HepG2 (cell line): Measurements from ENCODE around the gene SKIDA1. TPM values are rescaled to one million over a fixed set of nuclear protein-coding genes. Genes with fewer than 3 reads are reported as not detected.

ENCODE experiments used
- CTCF ChIP-seq: sonication (generic); formaldehyde crosslinking; IDR thresholded peaks from 2 replicates; pipeline ENCODE4 v1.5.0; 2020; ENCODE audit warnings: mild to moderate bottlenecking, missing genetic modification reagents, moderate library complexity
- DMAP1 ChIP-seq: IDR thresholded peaks from 2 replicates; pipeline ENCODE4 v1.6.1; 2016
- E2F1 ChIP-seq: sonication (generic); formaldehyde crosslinking; IDR thresholded peaks from 2 replicates; pipeline ENCODE4 v1.5.0; 2020; ENCODE audit warnings: missing genetic modification reagents
- ERF ChIP-seq: IDR thresholded peaks from 2 replicates; pipeline ENCODE4 v1.6.1; 2018; ENCODE audit warnings: missing biosample characterization, missing genetic modification reagents
- HOXA3 ChIP-seq: sonication (generic); formaldehyde crosslinking; IDR thresholded peaks from 2 replicates; pipeline ENCODE4 v1.5.0; 2020; ENCODE audit warnings: missing genetic modification reagents
- HOXD1 ChIP-seq: sonication (generic); formaldehyde crosslinking; IDR thresholded peaks from 2 replicates; pipeline ENCODE4 v1.5.0; 2020; ENCODE audit warnings: missing genetic modification reagents
- MAZ ChIP-seq, 2 experiments: sonication (generic) in 1 of 2; formaldehyde crosslinking in 1 of 2; IDR thresholded peaks; 2 replicates each; pipeline versions ENCODE4 v1.5.0 to v1.6.1; 2012 to 2020; ENCODE audit warnings: low read depth in 2 of 2, mild to moderate bottlenecking in 2 of 2, borderline replicate concordance in 1 of 2, improper control_type of control experiment in 1 of 2, low read length in 1 of 2, missing genetic modification reagents in 1 of 2, moderate library complexity in 1 of 2
- MXD4 ChIP-seq: IDR thresholded peaks from 2 replicates; pipeline ENCODE4 v1.6.1; 2016; ENCODE audit warnings: mild to moderate bottlenecking, missing biosample characterization, missing genetic modification reagents
- PHF8 ChIP-seq: sonication (generic); formaldehyde crosslinking; IDR thresholded peaks from 2 replicates; pipeline ENCODE4 v1.5.0; 2020; ENCODE audit warnings: missing genetic modification reagents
- PRMT3 ChIP-seq: sonication (generic); formaldehyde crosslinking; IDR thresholded peaks from 2 replicates; pipeline ENCODE4 v1.8.1; 2022; ENCODE audit warnings: low read depth, mild to moderate bottlenecking, moderate library complexity, missing genetic modification reagents, borderline replicate concordance
- SKIL ChIP-seq: sonication (generic); formaldehyde crosslinking; IDR thresholded peaks from 2 replicates; pipeline ENCODE4 v1.8.0; 2022; ENCODE audit warnings: missing genetic modification reagents, mild to moderate bottlenecking, moderate library complexity, borderline replicate concordance
- TFDP1 ChIP-seq: IDR thresholded peaks from 2 replicates; pipeline ENCODE4 v1.6.1; 2016; ENCODE audit warnings: missing compliant biosample characterization, missing genetic modification reagents, borderline replicate concordance
- ZBTB14 ChIP-seq: sonication (generic); formaldehyde crosslinking; IDR thresholded peaks from 2 replicates; pipeline ENCODE4 v1.4.0; 2020; ENCODE audit warnings: missing genetic modification reagents
- ZGPAT ChIP-seq: IDR thresholded peaks from 2 replicates; pipeline ENCODE4 v1.6.1; 2016; ENCODE audit warnings: mild to moderate bottlenecking
- ZNF234 ChIP-seq: sonication (generic); formaldehyde crosslinking; conservative IDR thresholded peaks from 2 replicates; pipeline ENCODE4 v1.5.1; 2020; ENCODE audit warnings: mild to moderate bottlenecking, missing genetic modification reagents
- ZNF614 ChIP-seq: IDR thresholded peaks from 2 replicates; pipeline ENCODE4 v1.6.1; 2018; ENCODE audit warnings: missing biosample characterization, missing genetic modification reagents, inconsistent platforms, borderline replicate concordance
- ZNF780A ChIP-seq: sonication (generic); formaldehyde crosslinking; IDR thresholded peaks from 2 replicates; pipeline ENCODE4 v1.8.0; 2022; ENCODE audit warnings: mild to moderate bottlenecking, missing genetic modification reagents, moderate library complexity
- polyA plus RNA-seq, 8 experiments: library from polyadenylated mRNA; depleted of rRNA in 3 of 8; stranded (reverse) in 7 of 8; unstranded in 1 of 8; fragments of >200 nt; fragmentation: Illumina TruSeq in 4 of 8; extraction: Trizol in 4 of 8; gene quantifications; 2 replicates each; pipeline versions ENCODE4 v1.2.1 to v1.2.3, GENCODE V29; 2011 to 2016; ENCODE audit warnings: low read depth in 4 of 8, missing spikeins in 1 of 8, mixed read lengths in 1 of 8; ENCODE audit not compliant: insufficient read depth in 1 of 8
- total RNA-seq, 5 experiments: library from RNA; depleted of rRNA; stranded (reverse); fragments of >200 nt; fragmentation: Illumina TruSeq; extraction: Trizol; gene quantifications; 2 replicates each; pipeline ENCODE4 v1.2.3, GENCODE V29; 2016; ENCODE audit warnings: low read depth in 1 of 5

Gene SKIDA1
- total and polyA plus RNA-seq, 2 of the 13 experiments (the other 11 are each of a cell fraction or from before 2014, with no cell fraction given) = 0.73 to 1.5 TPM

- TF ChIP-seq E2F1 = 0 out of 2 replicates have a peak, but pooled peaks have one; percentile 61
- no peak for TF ChIP-seq ZNF614 (CRISPR knock-in tag)
- TF ChIP-seq PHF8 = peak; percentile 58; the same call in 1 of the 2 replicates
- TF ChIP-seq MXD4 (CRISPR knock-in tag) = peak; percentile 48; the same call in 1 of the 2 replicates
- peak; percentile 86; the same call in 1 of the 2 replicates for TF ChIP-seq HOXD1 (CRISPR knock-in tag)
- TF ChIP-seq ERF = peak; percentile 49
- TF ChIP-seq ZBTB14 (CRISPR knock-in tag) = peak; percentile 71
- TF ChIP-seq ZNF234 (CRISPR knock-in tag) = no peak
- 0 out of 2 replicates have a peak, but pooled peaks have one; percentile 69 for TF ChIP-seq PRMT3 (CRISPR knock-in tag)
- peak; percentile 89 for TF ChIP-seq HOXA3
- TF ChIP-seq CTCF (CRISPR knock-in tag) = no peak
- TF ChIP-seq TFDP1 (CRISPR knock-in tag) = peak; percentile 63; the same call in 1 of the 2 replicates
- peak; percentile 72; the same call in 1 of the 2 replicates for TF ChIP-seq ZGPAT
- peak; percentile 66; the same call in 1 of the 2 replicates for TF ChIP-seq ZNF780A (CRISPR knock-in tag)
- peak; percentile 77 for TF ChIP-seq SKIL (CRISPR knock-in tag)
- TF ChIP-seq MAZ (IDR thresholded peaks at IDR 0.05; ENCODE audit: borderline replicate concordance, low read depth, low read length) = peak; percentile 49; the same call in 1 of the 2 replicates
- no peak; the same call in 1 of the 2 replicates for TF ChIP-seq MAZ (CRISPR knock-in tag; IDR thresholded peaks at IDR 0.05; ENCODE audit: low read depth)
- TF ChIP-seq DMAP1 (CRISPR knock-in tag) = peak; percentile 60; the same call in 1 of the 2 replicates
Measured at GRCh38 chr10:21526860-21527597, 1.5 kb upstream of the SKIDA1 start (continued).
